Endothelial cell of umbilical vein (primary cell): ENCODE measurements around the gene CD151. TPM values are rescaled to one million over a fixed set of nuclear protein-coding genes. Genes with fewer than 3 reads are reported as not detected.

Source experiments
- BruUV-seq: library from RNA; stranded (reverse); fragments of 400-500 nt; replicated peaks from 2 replicates; lab custom pipeline; 2021; lab: Mats Ljungman, UMichigan
- CTCF ChIA-PET: fragments of 300-600, 350-600 bp; sonication (Branson Sonifier 250); formaldehyde crosslinking; loops from one replicate; lab custom pipeline; 2021; ENCODE audit warnings: antibody characterized with exemption, inconsistent platforms; lab: Charles Lee
- POLR2A ChIA-PET: fragments of 300-600, 350-600 bp; sonication (Branson Sonifier 250); formaldehyde crosslinking; loops from one replicate; lab custom pipeline; 2021; ENCODE audit warnings: antibody characterized with exemption, inconsistent platforms; lab: Charles Lee
- DNase-seq: peaks from one replicate; pipeline ENCODE4 v3.0.0-alpha.2; 2011; ENCODE audit warnings: low read depth, low spot score
- FAIRE-seq: peaks from 2 replicates; lab custom pipeline; 2011; peaks lifted over from hg19 to GRCh38; lab: Jason Lieb, UNC
- H2AFZ ChIP-seq: 2 replicates; pipeline ENCODE4 v1.6.0; 2012; ENCODE audit warnings: low read depth, low read length, control low read depth, inconsistent platforms
- H3K27ac ChIP-seq: 2 replicates; pipeline ENCODE4 v1.5.1; 2011; ENCODE audit warnings: low read depth, mild to moderate bottlenecking, control low read depth, low read length, moderate library complexity; ENCODE audit not compliant: insufficient read depth
- H3K27me3 ChIP-seq, 2 experiments: 2 replicates each; pipeline versions ENCODE4 v1.6.0 to v1.6.1; 2011; ENCODE audit warnings: low read length in 2 of 2, mixed read lengths in 1 of 2; ENCODE audit not compliant: control insufficient read depth in 2 of 2, insufficient read depth in 2 of 2
- H3K36me3 ChIP-seq, 2 experiments: 2 replicates in 1 of 2; 3 replicates in 1 of 2; pipeline ENCODE4 v1.5.1; 2011; ENCODE audit warnings: low read length in 2 of 2, mild to moderate bottlenecking in 1 of 2, moderate library complexity in 1 of 2; ENCODE audit not compliant: control insufficient read depth in 2 of 2, insufficient read depth in 2 of 2; ENCODE audit errors: extremely low read depth in 1 of 2
- H3K4me1 ChIP-seq: 3 replicates; pipeline ENCODE4 v1.5.1; 2011; ENCODE audit warnings: mild to moderate bottlenecking, low read length; ENCODE audit not compliant: control insufficient read depth, insufficient read depth; ENCODE audit errors: extremely low read depth
- H3K4me2 ChIP-seq: 2 replicates; pipeline ENCODE4 v1.6.1; 2011; ENCODE audit warnings: low read length, control low read depth, mixed read lengths; ENCODE audit not compliant: insufficient read depth
- H3K4me3 ChIP-seq, 3 experiments: fragments of 200-600 bp in 1 of 3; sonication (generic), shearing (Covaris generic) in 1 of 3; replicated peaks in 1 of 3; 2 replicates each; pipeline ENCODE4 v1.5.1; 2011 to 2016; ENCODE audit warnings: control low read depth in 3 of 3, low read length in 3 of 3, mild to moderate bottlenecking in 2 of 3, inconsistent platforms in 1 of 3, low read depth in 1 of 3, moderate library complexity in 1 of 3; ENCODE audit not compliant: insufficient read depth in 1 of 3
- H3K79me2 ChIP-seq: 2 replicates; pipeline ENCODE4 v1.6.0; 2012; ENCODE audit warnings: low read length, inconsistent platforms; ENCODE audit not compliant: control insufficient read depth, insufficient read depth
- H3K9ac ChIP-seq: replicated peaks from 2 replicates; pipeline ENCODE3; 2011; ENCODE audit warnings: low read length, control low read depth; ENCODE audit not compliant: insufficient read depth; ENCODE audit errors: extremely low read depth
- H3K9me1 ChIP-seq: replicated peaks from 3 replicates; pipeline ENCODE4 v1.6.0; 2011; ENCODE audit warnings: mild to moderate bottlenecking, low read length; ENCODE audit not compliant: control insufficient read depth, insufficient read depth; ENCODE audit errors: extremely low read depth
- H3K9me3 ChIP-seq: replicated peaks from 2 replicates; pipeline ENCODE4 v1.5.1; 2012; ENCODE audit warnings: low read length, inconsistent platforms; ENCODE audit not compliant: control insufficient read depth, insufficient read depth
- H4K20me1 ChIP-seq: replicated peaks from 2 replicates; pipeline ENCODE3; 2011; ENCODE audit warnings: mild to moderate bottlenecking, low read length; ENCODE audit not compliant: control insufficient read depth, insufficient read depth; ENCODE audit errors: extremely low read depth
- CTCF ChIP-seq, 2 donors: IDR thresholded peaks; 1 replicate in 1 of 2; 2 replicates in 1 of 2; pipeline ENCODE4 v1.5.1; 2011; ENCODE audit warnings: low read length in 2 of 2, mild to moderate bottlenecking in 2 of 2, moderate library complexity in 2 of 2, control low read depth in 1 of 2, inconsistent platforms in 1 of 2, low read depth in 1 of 2; ENCODE audit not compliant: insufficient read depth in 1 of 2; ENCODE audit errors: extremely low read depth in 1 of 2
- EZH2 ChIP-seq: IDR thresholded peaks from 2 replicates; pipeline ENCODE4 v1.6.1; 2012; ENCODE audit warnings: borderline replicate concordance, low read depth, mild to moderate bottlenecking, moderate library complexity, low read length, inconsistent platforms; ENCODE audit not compliant: severe bottlenecking
- FOS ChIP-seq: IDR thresholded peaks from 2 replicates; pipeline ENCODE4 v1.6.1; 2011; ENCODE audit warnings: mild to moderate bottlenecking, low read length, moderate library complexity, borderline replicate concordance; ENCODE audit not compliant: insufficient read depth
- GATA2 ChIP-seq: IDR thresholded peaks from 2 replicates; pipeline ENCODE4 v1.7.0; 2011; ENCODE audit warnings: low read depth, mild to moderate bottlenecking, moderate library complexity, mixed read lengths, low read length; ENCODE audit not compliant: insufficient read length, insufficient read depth
- JUN ChIP-seq: IDR thresholded peaks from 2 replicates; pipeline ENCODE4 v1.6.1; 2011; ENCODE audit warnings: borderline replicate concordance, low read depth; ENCODE audit not compliant: insufficient read length, insufficient read depth
- MAX ChIP-seq: IDR thresholded peaks from 2 replicates; pipeline ENCODE4 v1.6.1; 2011; ENCODE audit not compliant: insufficient read depth, insufficient read length
- MYC ChIP-seq: IDR thresholded peaks from one replicate; pipeline ENCODE4 v1.6.1; 2011; ENCODE audit warnings: mild to moderate bottlenecking, low read depth, low read length
- POLR2A ChIP-seq: IDR thresholded peaks from 2 replicates; pipeline ENCODE4 v1.6.1; 2012; ENCODE audit warnings: low read depth, mild to moderate bottlenecking, control low read depth, low read length
- POLR2AphosphoS5 ChIP-seq: IDR thresholded peaks from 2 replicates; pipeline ENCODE4 v1.6.1; 2012; ENCODE audit warnings: low read depth, mild to moderate bottlenecking, control low read depth, low read length, moderate library complexity; ENCODE audit not compliant: insufficient read depth
- dilution Hi-C: fragments of 300-500 bp; cut with MboI; formaldehyde crosslinking; loops from one replicate; pipeline ENCODE4 v1.15.0; 2019; ENCODE audit warnings: low sequenced_read_pairs; ENCODE audit not compliant: extremely low pct_ligation_motif_present
- intact Hi-C: fragments of 100-400 bp; cut with micrococcal nuclease; formaldehyde crosslinking; loops from one replicate; pipeline ENCODE4 v1.10.0; 2022
- polyA plus RNA-seq, 4 experiments: library from polyadenylated mRNA; depleted of rRNA in 3 of 4; stranded (reverse) in 3 of 4; unstranded in 1 of 4; fragments of >200 nt; gene quantifications; 2 replicates each; pipeline versions ENCODE4 v1.2.1 to v1.2.3, GENCODE V29; 2011 to 2012; ENCODE audit warnings: missing spikeins in 1 of 4
- total RNA-seq: library from RNA; stranded (reverse); gene quantifications from 2 replicates; pipeline ENCODE4 v1.2.3, GENCODE V29; 2021

Gene CD151
- total and polyA plus RNA-seq, 2 donors (not counting 3 experiments of a cell fraction or from before 2014, with no cell fraction given) = 515 to 1,090 TPM

- no TSS peak for BruUV-seq
- H3K36me3 ChIP-seq = peaks cover 25 to 43% of the 10 kb centered on the region in 2 experiments
These were observed 5.2 kb downstream of the CD151 start for GRCh38 chr11:837990-838307.

More at GRCh38 chr11:837990-838307, 5.2 kb downstream of the CD151 start:
- DNase-seq = no peak
- POLR2A ChIA-PET = no interaction called here
- no peak for FAIRE-seq
- no peak overlapping the region for H3K4me2 ChIP-seq
- no peak for TF ChIP-seq MYC
- TF ChIP-seq EZH2 = no peak
- no peak for TF ChIP-seq POLR2AphosphoS5
- TF ChIP-seq POLR2A = no peak
- no peak for TF ChIP-seq GATA2
- TF ChIP-seq JUN = no peak
- TF ChIP-seq MAX = no peak
- no peak for TF ChIP-seq FOS
- no peak for TF ChIP-seq CTCF (IDR thresholded peaks at IDR 0.05; ENCODE audit: extremely low read depth in 1 of 2, insufficient read depth in 1 of 2, low read depth in 1 of 2, low read length in 2 of 2)
- H3K79me2 ChIP-seq = peaks cover 70% of the 10 kb centered on the region
- dilution Hi-C loops (no loop called here), intact Hi-C loops (no loop called here)
- no peaks in the 10 kb centered on the region for H4K20me1 ChIP-seq
- CTCF ChIA-PET = no interaction called here
- H3K27ac ChIP-seq = no peak overlapping the region
- peaks cover 31% of the 10 kb centered on the region for H3K4me1 ChIP-seq
- H3K9me1 ChIP-seq = no peaks in the 10 kb centered on the region
- H3K27me3 ChIP-seq = no peaks in the 10 kb centered on the region
- H3K4me3 ChIP-seq = no peak overlapping the region
- no peak overlapping the region for H3K9ac ChIP-seq
- no peak overlapping the region for H2AFZ ChIP-seq
- no peaks in the 10 kb centered on the region for H3K9me3 ChIP-seq
